GM13976 (cell line): ENCODE data around the gene AAK1.
"Not testable (repeated sequence)": the region's sequence is repeated elsewhere in the genome, so short reads cannot be mapped to it uniquely, and the experiment has no call there.

Experiments used
- DNase-seq: peaks from one replicate; pipeline ENCODE4 v3.0.0; 2012; ENCODE audit warnings: low spot score
- in situ Hi-C: fragments of 300-500 bp; cut with MboI; formaldehyde crosslinking; loops from one replicate; pipeline ENCODE4 v1.12.0; 2022; ENCODE audit warnings: low sequenced_read_pairs, mixed read lengths, inconsistent platforms; ENCODE audit not compliant: unreplicated experiment
- TF ChIP-seq, protein P1 (sequence below): IDR thresholded peaks from 2 replicates; pipeline ENCODE4 v1.5.1; 2012; ENCODE audit warnings: borderline replicate concordance, mild to moderate bottlenecking; ENCODE audit not compliant: insufficient read depth; ENCODE audit errors: extremely low read depth, missing control alignments, control extremely low read depth

AAK1 gene

DNA sequence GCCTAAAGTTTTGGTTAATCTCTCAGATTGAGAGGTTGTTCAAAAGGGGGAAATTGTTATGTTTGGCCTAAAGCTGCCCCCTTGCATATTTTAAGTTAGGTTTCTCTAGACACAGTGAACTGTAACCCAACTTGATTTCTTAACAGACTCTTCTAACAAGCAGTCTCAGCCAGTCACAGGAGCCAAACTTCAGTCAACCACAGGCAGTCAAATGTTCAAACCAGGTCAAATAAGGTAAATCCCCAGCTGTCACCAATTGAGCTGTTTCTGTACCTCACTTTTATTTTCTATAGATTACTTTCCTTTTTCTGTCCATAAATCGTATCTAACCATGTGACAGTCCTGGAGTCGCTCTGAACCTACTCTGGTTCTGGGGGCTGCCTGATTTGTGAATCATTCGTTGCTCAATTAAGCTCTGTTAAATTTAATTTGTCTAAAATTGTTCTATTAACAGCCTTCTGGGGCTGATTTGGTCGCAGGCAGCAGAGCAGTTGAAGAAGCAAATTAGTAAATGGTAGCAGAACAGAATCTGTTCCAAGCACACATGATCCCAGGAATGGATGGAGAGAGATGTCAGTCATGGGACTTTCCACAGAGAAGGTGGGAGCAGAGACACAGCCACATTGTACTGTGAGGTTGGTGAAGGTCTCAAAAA lies 189.9 kb downstream of the AAK1 start:
- in situ Hi-C loops, result no loop called here
- peak; percentile 64 for DNase-seq
- TF ChIP-seq, protein P1, sequence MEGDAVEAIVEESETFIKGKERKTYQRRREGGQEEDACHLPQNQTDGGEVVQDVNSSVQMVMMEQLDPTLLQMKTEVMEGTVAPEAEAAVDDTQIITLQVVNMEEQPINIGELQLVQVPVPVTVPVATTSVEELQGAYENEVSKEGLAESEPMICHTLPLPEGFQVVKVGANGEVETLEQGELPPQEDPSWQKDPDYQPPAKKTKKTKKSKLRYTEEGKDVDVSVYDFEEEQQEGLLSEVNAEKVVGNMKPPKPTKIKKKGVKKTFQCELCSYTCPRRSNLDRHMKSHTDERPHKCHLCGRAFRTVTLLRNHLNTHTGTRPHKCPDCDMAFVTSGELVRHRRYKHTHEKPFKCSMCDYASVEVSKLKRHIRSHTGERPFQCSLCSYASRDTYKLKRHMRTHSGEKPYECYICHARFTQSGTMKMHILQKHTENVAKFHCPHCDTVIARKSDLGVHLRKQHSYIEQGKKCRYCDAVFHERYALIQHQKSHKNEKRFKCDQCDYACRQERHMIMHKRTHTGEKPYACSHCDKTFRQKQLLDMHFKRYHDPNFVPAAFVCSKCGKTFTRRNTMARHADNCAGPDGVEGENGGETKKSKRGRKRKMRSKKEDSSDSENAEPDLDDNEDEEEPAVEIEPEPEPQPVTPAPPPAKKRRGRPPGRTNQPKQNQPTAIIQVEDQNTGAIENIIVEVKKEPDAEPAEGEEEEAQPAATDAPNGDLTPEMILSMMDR, result no peak

DNA sequence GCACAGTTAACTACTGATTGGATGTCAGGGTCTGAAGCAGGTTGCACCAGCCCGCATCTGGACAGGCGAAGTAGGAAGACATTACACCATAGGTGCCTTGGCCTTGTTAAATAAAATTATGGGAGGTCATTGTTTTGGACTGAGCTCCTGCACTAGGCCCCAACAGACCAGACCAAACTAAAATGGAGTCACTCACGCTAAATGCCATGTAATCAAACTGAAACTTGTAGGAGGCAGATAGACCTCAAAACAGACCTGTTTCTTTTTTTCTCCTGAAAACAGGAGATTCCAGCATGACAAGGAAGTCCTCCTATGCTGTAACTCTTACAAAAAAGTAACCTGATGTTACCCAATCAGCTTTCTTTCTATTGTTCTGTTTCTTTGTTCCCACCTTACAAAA lies 190.9 kb downstream of the AAK1 start:
- TF ChIP-seq, protein P1, result no peak
- in situ Hi-C loops, result no loop called here
- DNase-seq, result no peak

DNA sequence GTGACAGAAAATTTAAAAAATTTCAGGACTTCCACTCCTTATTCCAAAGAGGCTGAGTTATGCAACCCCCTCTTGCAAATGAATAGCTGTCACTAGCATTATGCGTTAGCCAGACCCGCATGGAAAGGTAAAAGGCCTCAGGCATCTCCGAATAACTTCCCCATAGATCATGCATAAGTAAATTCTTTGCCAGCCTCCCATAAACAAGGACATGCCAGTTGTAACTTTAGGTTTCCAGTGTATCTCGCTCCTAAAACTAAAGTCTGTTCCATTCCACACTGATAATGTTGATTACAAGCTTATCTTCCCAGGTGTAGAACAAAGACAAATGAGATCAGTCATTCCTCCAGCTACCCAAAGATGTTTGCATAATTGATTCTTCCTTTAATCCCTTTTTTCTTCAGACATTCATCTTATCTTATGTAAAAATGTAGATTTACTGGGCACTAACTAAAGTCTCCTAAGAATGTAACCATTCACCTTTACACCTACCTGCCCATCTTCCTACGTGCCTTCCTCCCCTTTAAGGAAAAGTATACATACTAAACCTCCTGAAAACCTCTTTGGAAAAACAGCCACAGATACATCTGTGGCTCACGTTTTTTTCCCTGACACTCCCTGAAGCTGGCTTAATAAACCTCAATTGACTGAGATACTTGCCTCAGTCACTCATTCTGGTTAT lies 192.7 kb downstream of the AAK1 start:
- in situ Hi-C loops, result no loop called here
- no peak for DNase-seq
- TF ChIP-seq, protein P1, result no peak

DNA sequence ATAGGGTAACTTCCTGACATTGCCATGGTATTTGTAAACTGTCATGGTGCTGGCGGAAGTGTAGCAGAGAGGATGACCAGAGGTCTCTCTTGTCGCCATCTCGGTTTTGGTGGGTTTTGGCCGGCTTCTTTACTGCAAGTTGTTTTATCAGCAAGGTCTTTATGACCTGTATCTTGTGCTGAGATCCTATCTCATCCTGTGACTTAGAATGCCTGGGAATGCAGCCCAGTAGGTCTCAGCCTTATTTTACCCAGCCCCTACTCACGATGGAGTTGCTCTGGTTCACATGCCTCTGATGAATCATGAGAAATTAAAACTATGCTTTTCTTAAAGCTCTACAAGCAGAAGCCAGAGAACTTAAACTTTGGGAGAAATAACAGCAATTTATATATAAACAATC lies 193.6 kb downstream of the AAK1 start:
- TF ChIP-seq, protein P1, result no peak
- no peak for DNase-seq
- in situ Hi-C loops, result no loop called here

DNA sequence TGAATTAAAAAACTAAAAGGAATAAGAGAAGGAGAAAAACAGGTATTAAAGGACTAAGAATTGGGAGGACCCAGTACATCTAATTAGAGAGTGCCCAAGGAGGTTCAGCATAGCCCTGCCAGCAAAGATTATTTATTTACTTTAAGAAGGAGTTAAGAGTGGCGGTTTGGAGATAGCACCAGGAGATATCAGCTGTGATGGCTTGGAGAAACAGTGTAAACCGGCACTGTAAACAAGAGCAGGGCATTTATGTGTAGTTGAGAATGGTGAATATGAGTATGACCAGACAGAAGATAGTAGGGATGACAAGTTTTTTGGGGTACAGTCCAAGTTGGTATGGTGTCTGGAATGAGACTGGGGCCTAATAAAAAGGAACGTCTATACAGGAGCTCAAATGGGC lies 199.9 kb downstream of the AAK1 start:
- DNase-seq, in situ Hi-C loops: not testable (repeated sequence)

DNA sequence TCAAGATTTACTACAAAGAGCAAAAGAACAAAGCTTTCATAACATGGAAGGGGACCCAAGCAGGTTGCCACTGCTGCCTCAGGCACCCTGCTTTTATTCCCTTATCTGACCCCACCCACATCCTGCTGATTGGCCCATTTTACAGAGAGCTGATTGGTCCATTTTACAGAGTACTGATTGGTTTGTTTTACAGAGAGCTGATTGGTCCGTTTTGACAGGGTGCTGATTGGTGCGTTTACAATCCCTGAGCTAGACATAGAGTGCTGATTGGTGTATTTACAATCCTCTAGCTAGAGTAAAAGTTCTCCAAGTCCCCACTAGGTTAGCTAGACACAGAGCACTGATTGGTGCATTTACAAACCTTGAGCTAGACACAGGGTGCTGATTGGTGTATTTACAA lies 204.0 kb downstream of the AAK1 start:
- in situ Hi-C loops, DNase-seq: not testable (repeated sequence)

DNA sequence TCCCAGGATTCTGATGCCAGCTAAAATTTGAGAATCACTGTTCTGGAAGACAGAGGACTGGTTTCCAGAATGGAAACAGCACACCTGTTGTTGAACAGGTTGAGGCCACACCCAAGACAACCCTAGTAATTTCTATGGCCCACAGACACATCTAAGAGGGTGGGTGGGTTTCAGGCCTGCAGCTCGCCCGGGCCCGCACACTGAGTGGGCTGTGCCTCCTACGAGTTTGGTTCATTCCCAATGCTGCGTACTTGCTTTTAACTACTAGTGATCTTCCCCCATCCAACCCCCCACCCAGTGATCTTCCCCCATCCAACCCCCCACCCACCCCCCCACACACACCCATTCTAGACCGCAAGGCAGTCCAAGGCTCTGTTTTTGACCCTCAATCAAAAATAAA lies 205.0 kb downstream of the AAK1 start:
- TF ChIP-seq, protein P1, result no peak
- no peak for DNase-seq
- in situ Hi-C loops, result no loop called here
